ENCODE results near the gene B3GALT6.

The B3GALT6 gene

GRCh38 chr1:1270813-1271212 is 38.8 kb downstream of the B3GALT6 start:
- no peak for DNase-seq

- no peak for DNase-seq
Measured at GRCh38 chr1:1272341-1273208, 40.5 kb downstream of the B3GALT6 start.

- no peak for DNase-seq
Measured at GRCh38 chr1:1273209-1273511, 41.1 kb downstream of the B3GALT6 start.

- peak; percentile 51 for DNase-seq
Measured at GRCh38 chr1:1273512-1274298, 41.7 kb downstream of the B3GALT6 start, which contains the start of gene UBE2J2. UBE2J2 (minus strand) TSS chr1:1273854; CDS start chr1:1267992, 5,862 bp downstream.

- no peak for DNase-seq
Measured at GRCh38 chr1:1274299-1274930, 42.4 kb downstream of the B3GALT6 start.

GRCh38 chr1:1274931-1275431 is 42.9 kb downstream of the B3GALT6 start:
- no peak for DNase-seq

- no peak for DNase-seq
Measured at GRCh38 chr1:1275836-1276235, 43.8 kb downstream of the B3GALT6 start.

GRCh38 chr1:1278620-1279019 is 46.6 kb downstream of the B3GALT6 start:
- no peak for DNase-seq

- no peak for DNase-seq
Measured at GRCh38 chr1:1279028-1279427, 47.0 kb downstream of the B3GALT6 start.

- no peak for DNase-seq
Measured at GRCh38 chr1:1280782-1281481, 48.9 kb downstream of the B3GALT6 start.

- DNase-seq, result no peak
Measured at GRCh38 chr1:1281533-1282321, 49.7 kb downstream of the B3GALT6 start.

GRCh38 chr1:1282998-1283397 is 51.0 kb downstream of the B3GALT6 start:
- DNase-seq, result no peak

GRCh38 chr1:1283821-1284220 is 51.8 kb downstream of the B3GALT6 start:
- DNase-seq, result no peak

All from NCI-H187 treated with DMSO at 0.1 percent for 48 hours (cell line).